GM18858 (cell line): ENCODE results near the gene SH3GL1.

ENCODE experiments used
- ATAC-seq: cut with Tn5 transposase; IDR thresholded peaks from one replicate; pipeline ENCODE4 v1.9.1; 2021; ENCODE audit not compliant: unreplicated experiment

Gene SH3GL1, protein sequence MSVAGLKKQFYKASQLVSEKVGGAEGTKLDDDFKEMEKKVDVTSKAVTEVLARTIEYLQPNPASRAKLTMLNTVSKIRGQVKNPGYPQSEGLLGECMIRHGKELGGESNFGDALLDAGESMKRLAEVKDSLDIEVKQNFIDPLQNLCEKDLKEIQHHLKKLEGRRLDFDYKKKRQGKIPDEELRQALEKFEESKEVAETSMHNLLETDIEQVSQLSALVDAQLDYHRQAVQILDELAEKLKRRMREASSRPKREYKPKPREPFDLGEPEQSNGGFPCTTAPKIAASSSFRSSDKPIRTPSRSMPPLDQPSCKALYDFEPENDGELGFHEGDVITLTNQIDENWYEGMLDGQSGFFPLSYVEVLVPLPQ

DNA sequence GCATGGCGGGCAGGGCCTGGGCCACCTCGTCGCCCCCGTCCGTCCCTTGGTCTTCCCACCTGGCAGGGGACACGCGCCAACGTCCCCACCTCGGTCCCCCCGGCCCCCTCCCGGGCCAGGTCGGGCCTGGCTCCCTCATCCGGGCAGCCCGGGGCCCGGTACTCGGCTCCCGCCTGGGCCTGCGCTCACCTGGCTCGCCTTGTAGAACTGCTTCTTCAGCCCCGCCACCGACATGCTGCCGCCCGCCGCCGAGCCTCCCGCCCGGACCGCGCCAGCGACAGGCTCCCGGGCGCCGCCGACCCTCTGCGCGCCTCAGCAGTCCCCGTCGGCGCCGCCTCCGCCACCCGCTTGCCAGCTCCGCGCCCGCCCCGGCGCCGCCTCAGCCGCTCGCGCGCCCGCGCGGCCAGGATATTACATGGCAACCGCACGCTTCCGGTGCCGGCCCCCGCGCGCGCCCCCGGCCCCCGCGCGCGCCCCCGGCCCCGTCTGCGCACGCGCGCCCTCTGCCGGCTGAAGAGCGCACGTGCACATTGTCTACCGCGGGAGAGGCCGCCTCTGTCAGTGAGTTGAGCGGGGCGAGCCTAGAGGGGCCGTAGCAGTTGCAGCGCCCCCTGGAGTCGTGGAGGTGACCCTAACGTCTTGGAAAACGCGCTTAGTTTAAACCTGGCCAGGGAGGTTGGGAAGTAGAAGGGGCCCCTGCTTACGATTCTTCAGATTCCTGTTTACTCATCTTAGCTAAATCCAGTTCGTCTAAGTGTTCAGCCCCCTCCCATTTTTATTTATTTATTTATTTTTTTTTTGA lies at the start of gene SH3GL1:
Gene SH3GL1 (minus strand): TSS at position 413 of the 802 bp plus-strand sequence. CDS start 179 bp downstream, at position 234.
- ATAC-seq, result peak; percentile 43

DNA sequence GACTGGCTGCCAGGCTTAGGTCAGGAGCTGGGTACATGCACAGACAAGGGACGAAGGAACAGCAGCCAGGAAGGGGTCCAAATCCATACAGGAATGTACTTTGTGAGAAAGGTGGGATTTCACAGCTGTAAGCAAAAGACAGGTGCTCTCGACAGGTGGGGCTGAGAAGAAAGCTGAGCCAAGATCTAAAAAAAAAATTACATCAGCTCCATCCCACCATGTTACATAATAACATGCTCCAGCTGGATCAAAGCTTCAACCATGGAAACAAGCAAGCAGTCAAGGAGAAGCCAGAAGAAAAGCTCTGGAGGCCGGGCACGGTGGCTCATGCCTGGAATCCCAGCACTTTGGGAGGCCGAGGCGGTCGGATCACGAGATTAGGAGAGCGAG lies 49.3 kb upstream of the SH3GL1 start:
- ATAC-seq, result no peak

DNA sequence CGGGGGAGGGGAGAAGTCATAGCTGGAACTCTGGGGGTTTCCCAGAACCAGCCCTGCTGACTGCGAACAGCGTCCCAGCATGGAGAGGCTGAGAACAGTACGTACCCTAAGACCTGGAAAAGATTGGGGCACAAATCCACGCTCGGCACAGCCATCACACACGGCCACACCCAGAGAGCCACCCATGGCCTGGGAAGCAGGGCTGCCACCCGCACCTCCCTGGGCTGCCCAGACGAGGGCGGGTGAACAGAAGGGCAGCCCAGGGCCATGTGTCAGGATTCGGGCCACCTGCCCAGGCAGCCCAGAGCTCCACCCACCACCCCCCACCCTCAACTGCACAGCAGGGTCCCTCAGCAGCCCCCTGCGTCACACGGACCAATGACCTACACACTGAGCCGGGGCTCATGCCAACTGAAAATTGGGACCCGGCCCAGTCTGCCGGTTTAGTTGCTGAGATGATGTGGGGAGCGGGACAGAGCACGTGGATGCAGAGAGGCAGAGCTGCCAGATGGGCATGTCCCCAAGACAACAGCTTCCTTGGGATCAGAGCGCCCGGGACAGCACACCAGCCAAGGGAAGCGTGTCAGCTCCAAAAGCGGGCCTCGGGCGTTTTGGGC lies 48.8 kb upstream of the SH3GL1 start:
- no peak for ATAC-seq

- ATAC-seq, result no peak
Measured at GRCh38 chr19:4448147-4448985, 48.0 kb upstream of the SH3GL1 start.

DNA sequence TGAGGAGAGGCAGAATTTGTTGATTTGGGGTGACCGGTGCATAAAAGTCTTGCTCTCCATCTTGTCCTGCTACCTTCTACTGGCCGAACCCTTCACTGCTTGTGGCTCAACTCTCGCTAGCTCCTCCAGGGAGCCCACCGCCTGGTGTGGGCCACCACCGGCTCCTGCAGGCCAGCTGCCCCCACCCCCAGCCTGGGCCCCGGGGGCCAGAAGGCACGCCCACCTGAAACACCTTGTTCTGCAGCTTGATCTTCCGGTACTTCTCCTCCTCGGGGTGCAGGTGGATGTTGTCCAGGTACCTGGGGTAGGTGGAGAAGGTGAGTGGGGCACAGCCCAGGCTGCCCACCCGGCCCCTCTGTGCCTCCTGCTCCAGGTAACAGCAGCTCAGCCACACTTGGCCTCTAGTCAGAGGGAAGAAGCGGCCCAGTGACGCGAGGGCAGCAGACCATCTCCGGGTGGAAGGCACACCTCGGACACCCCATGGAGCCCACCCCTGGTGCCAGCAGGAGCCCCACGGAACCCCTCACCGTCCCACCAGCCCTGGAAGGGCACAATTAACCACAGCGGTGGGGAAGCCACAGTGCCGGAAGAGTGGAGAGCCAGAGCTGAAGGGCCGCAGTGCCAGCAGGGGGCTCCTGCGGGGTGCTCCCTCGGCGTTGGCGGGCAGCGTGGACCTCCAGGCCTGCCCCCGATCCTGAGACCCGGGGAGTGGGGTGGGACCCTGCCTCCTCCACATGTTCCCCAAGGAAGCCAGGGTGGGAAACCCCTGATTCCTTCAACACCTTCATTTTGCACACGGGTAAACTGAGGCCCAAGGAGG lies 47.2 kb upstream of the SH3GL1 start:
- no peak for ATAC-seq

- ATAC-seq, result no peak
Measured at GRCh38 chr19:4446704-4447200, 46.4 kb upstream of the SH3GL1 start.

DNA sequence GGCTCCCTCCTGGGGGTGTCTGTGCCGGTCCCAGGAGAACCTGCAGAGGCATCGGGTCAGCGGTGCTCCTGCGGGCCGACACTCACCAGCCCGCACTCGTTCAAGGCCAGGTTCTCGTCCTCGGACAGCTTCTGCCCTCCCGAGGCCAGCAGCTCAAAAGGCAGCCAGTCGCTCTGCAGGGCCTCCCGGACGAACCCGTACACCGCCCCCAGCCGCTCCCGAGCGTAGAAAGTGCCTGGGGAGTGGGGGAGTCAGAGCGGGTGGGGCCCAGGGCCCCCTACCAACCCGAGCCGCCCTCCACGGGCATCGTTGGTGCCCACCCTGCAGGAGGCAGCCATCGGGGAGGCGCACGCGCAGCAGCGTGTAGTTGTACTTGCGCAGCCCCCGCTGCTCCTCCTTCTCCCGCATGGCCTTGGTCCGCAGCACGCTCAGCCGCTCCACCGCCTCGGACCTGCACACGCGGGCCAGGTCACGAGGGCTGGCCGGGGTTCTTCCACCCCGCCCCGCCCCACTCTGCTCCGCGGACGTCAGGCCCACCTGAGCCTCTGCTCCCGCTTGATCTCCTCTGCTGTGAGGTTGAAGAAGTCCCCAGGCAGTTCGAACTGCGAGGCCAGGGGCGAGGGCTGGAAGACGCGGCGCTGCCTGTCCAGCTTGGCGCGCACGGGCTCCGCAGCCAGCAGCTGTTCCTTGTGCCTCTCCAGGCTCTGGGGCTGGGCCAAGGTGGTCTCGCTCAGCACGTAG lies 45.8 kb upstream of the SH3GL1 start:
- ATAC-seq, result no peak

GRCh38 chr19:4444765-4445741 lies 44.7 kb upstream of the SH3GL1 start:
- ATAC-seq, result no peak

GRCh38 chr19:4443966-4444764 lies 43.8 kb upstream of the SH3GL1 start:
- ATAC-seq, result no peak

- ATAC-seq, result no peak
Measured at GRCh38 chr19:4443188-4443587, 42.8 kb upstream of the SH3GL1 start.

DNA sequence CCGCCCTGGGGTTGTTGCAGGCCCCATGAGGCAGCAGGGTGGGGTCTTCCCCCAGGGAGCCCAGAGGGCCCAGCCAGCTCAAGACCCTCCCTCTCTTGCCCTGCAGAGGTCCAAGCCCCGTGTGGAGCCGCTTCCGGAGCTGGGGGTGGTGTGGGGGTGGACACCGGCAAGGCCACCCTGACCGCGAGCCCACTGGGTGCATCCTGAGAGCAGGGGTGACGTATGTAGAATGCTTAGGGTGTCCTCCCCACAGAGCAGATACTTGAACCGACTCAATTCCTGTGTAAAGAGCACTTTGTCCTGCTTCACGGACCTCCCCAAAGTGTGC lies 42.4 kb upstream of the SH3GL1 start:
- ATAC-seq, result no peak

- no peak for ATAC-seq
Measured at GRCh38 chr19:4441994-4442818, 41.9 kb upstream of the SH3GL1 start.

GRCh38 chr19:4439243-4439642 lies 38.9 kb upstream of the SH3GL1 start:
- no peak for ATAC-seq

- ATAC-seq, result no peak
Measured at GRCh38 chr19:4437103-4437502, 36.8 kb upstream of the SH3GL1 start.

GRCh38 chr19:4436231-4436630 lies 35.9 kb upstream of the SH3GL1 start:
- no peak for ATAC-seq

- no peak for ATAC-seq
Measured at GRCh38 chr19:4434391-4434790, 34.0 kb upstream of the SH3GL1 start.
